ENCODE measurements around the gene TMEM91.

- TF ChIP-seq CTCF (IDR thresholded peaks at IDR 0.05; ENCODE audit: low read depth, low read length, poor library complexity, severe bottlenecking): no peak
- TF ChIP-seq EZH2phosphoT487 (IDR thresholded peaks at IDR 0.05; ENCODE audit: borderline replicate concordance, low read length): no peak
These were observed 35.6 kb downstream of the TMEM91 start for GRCh38 chr19:41411968-41412265.
